ENCODE results near the gene OLIG3. TPM values are rescaled to one million over a fixed set of nuclear protein-coding genes. Genes with fewer than 3 reads are reported as not detected.

OLIG3 gene
- total RNA-seq, 1 donor: not detected

- H3K36me3 ChIP-seq (ENCODE audit: insufficient read depth, low read length): no peaks in the 10 kb centered on the region
- no peak overlapping the region for H3K4me2 ChIP-seq (ENCODE audit: insufficient read depth, low read length)
- no peak overlapping the region for H2AFZ ChIP-seq (ENCODE audit: low read length)
Observed at GRCh38 chr6:137487869-137488149, 6.4 kb downstream of the OLIG3 start.

GRCh38 chr6:137487181-137487868 lies 6.9 kb downstream of the OLIG3 start:
- Histone ChIP-seq H4K20me1 (ENCODE audit: insufficient read depth, low read length) (no peaks in the 10 kb centered on the region), H3K4me1 (ENCODE audit: insufficient read depth, low read length) (no peaks in the 10 kb centered on the region), H3K36me3 (ENCODE audit: insufficient read depth, low read length) (no peaks in the 10 kb centered on the region), H2AFZ (ENCODE audit: low read length) (no peak overlapping the region), H3K79me2 (ENCODE audit: insufficient read depth, low read length) (no peaks in the 10 kb centered on the region), H3K4me3 (ENCODE audit: insufficient read depth, low read length) (no peak overlapping the region), H3K27ac (ENCODE audit: low read depth, low read length) (no peak overlapping the region), H3K4me2 (ENCODE audit: insufficient read depth, low read length) (no peak overlapping the region), H3K27me3 (ENCODE audit: insufficient read depth, low read length) (peaks cover 74% of the 10 kb centered on the region), H3K9me3 (ENCODE audit: low read depth, low read length) (no peaks in the 10 kb centered on the region)
- no peak for DNase-seq (ENCODE audit: insufficient read length, low spot score, missing footprints)
- TF ChIP-seq CTCF (IDR thresholded peaks at IDR 0.05; ENCODE audit: extremely low read depth, low read depth, low read length): no peak

More at GRCh38 chr6:137487869-137488149, 6.4 kb downstream of the OLIG3 start:
- H3K4me3 ChIP-seq (ENCODE audit: insufficient read depth, low read length): no peak overlapping the region
- DNase-seq (ENCODE audit: insufficient read length, low spot score, missing footprints): no peak
- no peaks in the 10 kb centered on the region for H4K20me1 ChIP-seq (ENCODE audit: insufficient read depth, low read length)
- no peaks in the 10 kb centered on the region for H3K9me3 ChIP-seq (ENCODE audit: low read depth, low read length)
- H3K27me3 ChIP-seq (ENCODE audit: insufficient read depth, low read length): peaks cover 79% of the 10 kb centered on the region
- no peaks in the 10 kb centered on the region for H3K4me1 ChIP-seq (ENCODE audit: insufficient read depth, low read length)
- no peak for TF ChIP-seq CTCF (IDR thresholded peaks at IDR 0.05; ENCODE audit: extremely low read depth, low read depth, low read length)
- no peaks in the 10 kb centered on the region for H3K79me2 ChIP-seq (ENCODE audit: insufficient read depth, low read length)
- no peak overlapping the region for H3K27ac ChIP-seq (ENCODE audit: low read depth, low read length)

- H3K4me2 ChIP-seq (ENCODE audit: insufficient read depth, low read length): no peak overlapping the region
- no peak overlapping the region for H2AFZ ChIP-seq (ENCODE audit: low read length)
- no peaks in the 10 kb centered on the region for H3K79me2 ChIP-seq (ENCODE audit: insufficient read depth, low read length)
- H3K36me3 ChIP-seq (ENCODE audit: insufficient read depth, low read length): no peaks in the 10 kb centered on the region
- TF ChIP-seq CTCF (IDR thresholded peaks at IDR 0.05; ENCODE audit: extremely low read depth, low read depth, low read length): no peak
- H3K9me3 ChIP-seq (ENCODE audit: low read depth, low read length): no peaks in the 10 kb centered on the region
- H3K4me3 ChIP-seq (ENCODE audit: insufficient read depth, low read length): no peak overlapping the region
- no peak for DNase-seq (ENCODE audit: insufficient read length, low spot score, missing footprints)
- H3K27me3 ChIP-seq (ENCODE audit: insufficient read depth, low read length): peaks cover 65% of the 10 kb centered on the region
- H3K27ac ChIP-seq (ENCODE audit: low read depth, low read length): no peak overlapping the region
- no peaks in the 10 kb centered on the region for H4K20me1 ChIP-seq (ENCODE audit: insufficient read depth, low read length)
- no peaks in the 10 kb centered on the region for H3K4me1 ChIP-seq (ENCODE audit: insufficient read depth, low read length)
Observed at GRCh38 chr6:137486416-137486815, 7.8 kb downstream of the OLIG3 start.

- Histone ChIP-seq H2AFZ (ENCODE audit: low read length) (no peak overlapping the region), H3K4me2 (ENCODE audit: insufficient read depth, low read length) (no peak overlapping the region), H3K4me1 (ENCODE audit: insufficient read depth, low read length) (no peaks in the 10 kb centered on the region), H3K79me2 (ENCODE audit: insufficient read depth, low read length) (no peaks in the 10 kb centered on the region), H3K27me3 (ENCODE audit: insufficient read depth, low read length) (peaks cover 17% of the 10 kb centered on the region), H3K4me3 (ENCODE audit: insufficient read depth, low read length) (no peak overlapping the region), H3K9me3 (ENCODE audit: low read depth, low read length) (no peaks in the 10 kb centered on the region), H3K27ac (ENCODE audit: low read depth, low read length) (no peak overlapping the region), H4K20me1 (ENCODE audit: insufficient read depth, low read length) (no peaks in the 10 kb centered on the region), H3K36me3 (ENCODE audit: insufficient read depth, low read length) (no peaks in the 10 kb centered on the region)
- TF ChIP-seq CTCF (IDR thresholded peaks at IDR 0.05; ENCODE audit: extremely low read depth, low read depth, low read length): no peak
- DNase-seq (ENCODE audit: insufficient read length, low spot score, missing footprints): no peak
Observed at GRCh38 chr6:137480431-137480830, 13.8 kb downstream of the OLIG3 start.

Measured in osteoblast (primary cell).